Vagina (tissue), 2 donors: Measurements from ENCODE around the gene B4GALT5. TPM values are rescaled to one million over a fixed set of nuclear protein-coding genes. Genes with fewer than 3 reads are reported as not detected.

Experiments
- DNase-seq, 2 donors: peaks; one replicate each; pipeline ENCODE4 v3.0.0-alpha.2; 2017; ENCODE audit errors: extremely low spot score in 2 of 2
- H3K27ac ChIP-seq: fragments of 200-600 bp; sonication (generic); one replicate; pipeline ENCODE4 v1.5.1; 2019
- H3K27me3 ChIP-seq: fragments of 200-600 bp; sonication (generic); one replicate; pipeline ENCODE4 v1.5.1; 2019
- H3K36me3 ChIP-seq, 2 donors: fragments of 200-600 bp; sonication (generic); one replicate each; pipeline ENCODE4 v1.5.1; 2017 to 2019
- H3K4me1 ChIP-seq: fragments of 200-600 bp; sonication (generic); one replicate; pipeline ENCODE4 v1.5.1; 2019
- H3K4me3 ChIP-seq, 2 donors: fragments of 200-600 bp; sonication (generic); 1 replicate in 1 of 2; 2 replicates in 1 of 2; pipeline ENCODE4 v1.5.1; 2016 to 2019
- H3K9me3 ChIP-seq: fragments of 200-600 bp; sonication (generic); one replicate; pipeline ENCODE4 v1.5.1; 2019
- POLR2A ChIP-seq, 2 donors: fragments of 450-650 bp; IDR thresholded peaks; one replicate each; pipeline ENCODE4 v1.6.1; 2017; ENCODE audit warnings: antibody characterized with exemption in 2 of 2, mild to moderate bottlenecking in 2 of 2, moderate library complexity in 2 of 2
- POLR2AphosphoS5 ChIP-seq, 2 donors: sonication (generic); formaldehyde crosslinking; IDR thresholded peaks; one replicate each; pipeline ENCODE4 v1.9.0; 2017; ENCODE audit warnings: antibody characterized with exemption in 2 of 2, mild to moderate bottlenecking in 2 of 2, low read depth in 1 of 2; ENCODE audit not compliant: insufficient read depth in 1 of 2
- intact Hi-C: fragments of 100-400 bp; cut with DNase I; formaldehyde crosslinking; loops from one replicate; pipeline ENCODE4 v1.15.1; 2023
- total RNA-seq: library from RNA; depleted of rRNA; stranded (reverse); fragments of >200 nt; gene quantifications from one replicate; pipeline ENCODE4 v1.2.3, GENCODE V29; 2016
- TF ChIP-seq, protein P1 (sequence below), 3 experiments: fragments of 450-650 bp in 2 of 3; fragments of 200-600 bp in 1 of 3; sonication (generic) in 1 of 3; IDR thresholded peaks; one replicate each; pipeline ENCODE4 v1.5.1; 2017 to 2019; ENCODE audit warnings: antibody characterized with exemption in 3 of 3, mild to moderate bottlenecking in 2 of 3, moderate library complexity in 2 of 3

Gene B4GALT5
- total RNA-seq, 1 donor from 2014 or later: 17.9 TPM

DNA sequence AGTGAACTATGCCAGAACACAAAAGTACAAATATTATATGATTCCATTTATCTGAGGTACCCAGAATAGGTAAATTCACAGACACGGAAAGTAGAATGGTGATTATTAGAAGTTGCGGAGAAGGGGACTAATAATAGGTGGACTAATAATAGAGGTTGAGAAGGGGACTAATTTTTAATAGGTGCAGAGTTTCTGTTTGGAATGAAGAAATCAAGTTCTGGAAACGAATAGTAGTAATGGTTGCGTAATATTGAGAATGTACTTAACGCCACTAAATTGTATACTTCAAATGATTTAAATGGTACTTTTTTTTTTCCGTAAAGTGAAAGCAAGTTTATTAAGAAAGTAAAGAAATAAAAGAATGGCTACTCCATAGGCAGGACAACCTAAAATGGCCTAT is 33.2 kb downstream of the B4GALT5 start:
- no peaks in the 10 kb centered on the region for H3K9me3 ChIP-seq
- peaks cover 70% of the 10 kb centered on the region for H3K4me1 ChIP-seq
- no peak overlapping the region for H3K27ac ChIP-seq
- no peak overlapping the region for H3K4me3 ChIP-seq
- no peaks in the 10 kb centered on the region for H3K27me3 ChIP-seq
- H3K36me3 ChIP-seq: no peaks in the 10 kb centered on the region
- DNase-seq: no peak
- TF ChIP-seq POLR2AphosphoS5 (IDR thresholded peaks at IDR 0.05; ENCODE audit: insufficient read depth in 1 of 2, low read depth in 1 of 2): no peak
- no peak for TF ChIP-seq POLR2A (IDR thresholded peaks at IDR 0.05)
- TF ChIP-seq, protein P1, sequence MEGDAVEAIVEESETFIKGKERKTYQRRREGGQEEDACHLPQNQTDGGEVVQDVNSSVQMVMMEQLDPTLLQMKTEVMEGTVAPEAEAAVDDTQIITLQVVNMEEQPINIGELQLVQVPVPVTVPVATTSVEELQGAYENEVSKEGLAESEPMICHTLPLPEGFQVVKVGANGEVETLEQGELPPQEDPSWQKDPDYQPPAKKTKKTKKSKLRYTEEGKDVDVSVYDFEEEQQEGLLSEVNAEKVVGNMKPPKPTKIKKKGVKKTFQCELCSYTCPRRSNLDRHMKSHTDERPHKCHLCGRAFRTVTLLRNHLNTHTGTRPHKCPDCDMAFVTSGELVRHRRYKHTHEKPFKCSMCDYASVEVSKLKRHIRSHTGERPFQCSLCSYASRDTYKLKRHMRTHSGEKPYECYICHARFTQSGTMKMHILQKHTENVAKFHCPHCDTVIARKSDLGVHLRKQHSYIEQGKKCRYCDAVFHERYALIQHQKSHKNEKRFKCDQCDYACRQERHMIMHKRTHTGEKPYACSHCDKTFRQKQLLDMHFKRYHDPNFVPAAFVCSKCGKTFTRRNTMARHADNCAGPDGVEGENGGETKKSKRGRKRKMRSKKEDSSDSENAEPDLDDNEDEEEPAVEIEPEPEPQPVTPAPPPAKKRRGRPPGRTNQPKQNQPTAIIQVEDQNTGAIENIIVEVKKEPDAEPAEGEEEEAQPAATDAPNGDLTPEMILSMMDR (IDR thresholded peaks at IDR 0.05): no peak
- intact Hi-C loops: no loop called here

DNA sequence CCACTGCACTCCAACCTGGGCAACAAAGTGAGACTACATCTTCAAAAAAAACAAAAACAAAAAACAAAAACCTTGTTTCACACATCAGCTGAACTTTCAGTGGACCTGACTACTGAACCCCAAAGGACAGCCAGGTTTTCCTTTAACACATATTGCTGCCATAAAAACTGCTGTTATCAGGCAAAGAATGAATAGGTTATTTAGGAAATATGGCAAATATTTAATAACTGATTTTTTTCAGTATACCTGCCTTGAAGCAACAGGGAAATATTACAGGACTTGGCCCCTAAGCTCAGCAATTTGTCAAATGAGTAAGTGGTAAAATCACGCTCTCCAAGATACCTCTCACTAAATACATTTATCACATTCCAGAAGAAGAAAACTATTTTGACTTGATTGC is 34.0 kb downstream of the B4GALT5 start:
- Histone ChIP-seq H3K27ac (no peak overlapping the region), H3K9me3 (no peaks in the 10 kb centered on the region), H3K4me1 (peaks cover 70% of the 10 kb centered on the region), H3K27me3 (no peaks in the 10 kb centered on the region), H3K4me3 (no peak overlapping the region), H3K36me3 (no peaks in the 10 kb centered on the region)
- intact Hi-C loops: no loop called here
- DNase-seq: no peak
- no peak for TF ChIP-seq POLR2AphosphoS5 (IDR thresholded peaks at IDR 0.05; ENCODE audit: insufficient read depth in 1 of 2, low read depth in 1 of 2)

DNA sequence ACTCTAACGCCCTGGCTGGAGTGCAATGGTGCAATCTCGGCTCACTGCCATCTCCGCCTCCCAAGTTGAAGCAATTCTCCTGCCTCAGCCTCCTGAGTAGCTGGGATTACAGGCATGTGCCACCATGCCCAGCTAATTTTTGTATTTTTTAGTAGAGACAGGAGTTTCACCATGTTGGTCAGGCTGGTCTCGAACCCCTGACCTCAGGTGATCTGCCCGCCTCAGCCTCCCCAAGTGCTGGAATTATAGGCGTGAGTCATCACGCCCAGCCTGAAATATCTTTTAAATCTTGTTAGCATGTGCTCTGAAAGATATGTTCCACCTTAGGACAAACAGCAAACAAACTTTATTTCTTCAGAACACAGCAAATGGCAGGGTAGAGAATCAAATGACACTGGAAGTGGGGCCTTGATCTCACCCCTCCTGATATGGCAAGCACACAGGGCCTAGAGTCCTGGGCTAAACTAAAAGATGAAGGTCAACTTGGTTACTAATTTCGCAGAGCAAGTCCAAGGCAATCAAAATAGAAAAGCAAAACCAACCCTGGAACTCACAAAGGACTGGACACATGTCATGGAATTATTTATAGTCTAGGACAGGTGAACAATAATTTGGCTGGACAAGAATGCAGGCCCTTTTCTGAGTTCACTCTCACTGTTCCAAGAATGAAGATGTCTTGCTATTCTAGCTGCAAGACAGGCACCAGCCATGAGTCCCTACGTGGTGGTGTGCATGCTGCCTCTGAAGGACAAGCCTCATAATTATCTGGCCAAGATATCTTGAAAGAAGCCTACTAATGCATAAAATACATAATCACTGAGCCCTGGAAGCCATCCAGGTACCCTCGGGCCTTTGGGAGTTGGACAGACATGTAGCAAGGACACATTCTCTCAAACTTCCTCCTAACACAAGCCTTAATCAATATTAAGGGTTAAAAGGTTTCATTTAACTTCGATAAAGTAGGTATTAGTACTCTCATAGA is 35.6 kb downstream of the B4GALT5 start:
- Histone ChIP-seq H3K27me3 (no peaks in the 10 kb centered on the region), H3K27ac (peak overlapping the region; percentile 31), H3K4me3 (no peak overlapping the region), H3K4me1 (peaks cover 78% of the 10 kb centered on the region), H3K36me3 (no peaks in the 10 kb centered on the region), H3K9me3 (no peaks in the 10 kb centered on the region)
- intact Hi-C loops: no loop called here
- no peak for TF ChIP-seq POLR2AphosphoS5 (IDR thresholded peaks at IDR 0.05; ENCODE audit: insufficient read depth in 1 of 2, low read depth in 1 of 2)
- TF ChIP-seq, protein P1 (IDR thresholded peaks at IDR 0.05): no peak
- TF ChIP-seq POLR2A (IDR thresholded peaks at IDR 0.05): no peak
- DNase-seq: no peak

DNA sequence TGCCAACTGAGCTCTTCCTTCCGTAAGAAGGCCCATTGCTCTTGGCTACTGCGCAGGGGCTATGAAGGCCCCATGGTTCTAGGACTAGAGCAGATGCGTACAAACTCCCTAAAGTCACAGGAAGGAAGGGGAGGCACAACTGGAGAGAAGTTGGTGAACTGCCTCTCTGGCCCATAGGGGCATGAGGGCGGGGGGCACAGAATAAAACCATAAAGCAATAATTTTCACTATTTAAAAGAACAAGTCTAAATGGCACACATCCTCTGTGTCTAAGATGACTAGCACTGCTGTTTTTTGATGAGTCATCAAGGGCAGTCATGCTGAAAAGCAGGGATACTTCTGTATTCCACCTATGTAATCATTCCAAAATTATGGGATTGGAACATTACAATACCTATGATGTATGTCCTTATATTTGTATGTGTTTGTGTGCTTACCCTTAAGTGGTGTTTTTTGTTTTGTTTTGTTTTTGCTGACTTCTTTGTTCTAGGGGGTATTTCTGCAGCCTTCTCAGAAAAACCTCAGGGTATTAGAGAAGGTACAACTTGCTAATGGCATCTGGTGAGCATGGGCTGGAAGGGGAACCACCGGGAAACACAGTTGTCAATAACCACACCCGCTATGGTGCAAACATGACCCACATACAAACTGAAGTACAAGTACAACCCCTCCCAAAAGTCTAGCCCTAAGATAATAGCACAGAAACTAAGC is 36.9 kb downstream of the B4GALT5 start:
- peaks cover 85% of the 10 kb centered on the region for H3K4me1 ChIP-seq
- intact Hi-C loops: no loop called here
- TF ChIP-seq, protein P1 (IDR thresholded peaks at IDR 0.05): no peak
- TF ChIP-seq POLR2A (IDR thresholded peaks at IDR 0.05) (no peak), POLR2AphosphoS5 (IDR thresholded peaks at IDR 0.05; ENCODE audit: insufficient read depth in 1 of 2, low read depth in 1 of 2) (no peak)
- no peaks in the 10 kb centered on the region for H3K9me3 ChIP-seq
- no peaks in the 10 kb centered on the region for H3K27me3 ChIP-seq
- H3K36me3 ChIP-seq: no peaks in the 10 kb centered on the region
- no peak overlapping the region for H3K4me3 ChIP-seq
- H3K27ac ChIP-seq: no peak overlapping the region
- no peak for DNase-seq

DNA sequence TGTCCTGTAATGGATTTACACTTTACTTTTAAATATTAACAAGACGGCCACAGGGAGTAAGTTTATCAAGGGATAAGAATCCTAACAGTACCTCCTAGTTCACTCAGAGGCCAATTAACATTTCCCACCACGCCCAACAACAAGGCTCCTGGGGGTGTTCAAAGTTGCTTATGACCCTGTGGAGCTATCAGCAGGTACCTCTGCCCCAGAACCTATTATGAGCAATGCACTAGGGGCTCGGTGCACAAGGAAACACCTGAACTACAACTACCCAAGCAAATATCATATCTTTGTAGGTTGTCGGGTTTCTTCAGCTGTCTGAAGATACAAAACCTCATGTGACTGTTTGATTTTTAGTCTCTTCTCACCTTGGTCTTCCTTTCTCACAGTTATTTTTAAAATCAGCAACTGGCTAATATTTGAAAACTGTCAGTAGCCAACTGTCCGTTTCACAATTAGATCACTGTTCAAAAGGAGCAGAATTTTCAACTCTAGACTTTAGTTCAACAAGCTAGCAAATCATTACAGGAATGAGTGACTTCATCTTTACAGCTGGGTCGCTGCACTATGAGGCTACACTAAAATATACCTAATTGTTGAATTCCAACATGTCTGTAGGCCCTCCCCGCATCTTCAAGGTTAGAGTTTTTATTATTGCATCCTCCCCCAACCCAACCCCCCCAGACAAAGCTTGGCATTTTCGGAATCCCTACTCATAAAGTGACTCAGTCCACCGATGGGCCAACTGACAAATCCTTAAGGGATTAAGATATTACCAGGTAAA is 38.1 kb downstream of the B4GALT5 start:
- Histone ChIP-seq H3K9me3 (no peaks in the 10 kb centered on the region), H3K4me1 (peaks cover 84% of the 10 kb centered on the region), H3K27ac (no peak overlapping the region), H3K27me3 (no peaks in the 10 kb centered on the region), H3K4me3 (no peak overlapping the region), H3K36me3 (no peaks in the 10 kb centered on the region)
- TF ChIP-seq POLR2AphosphoS5 (IDR thresholded peaks at IDR 0.05; ENCODE audit: insufficient read depth in 1 of 2, low read depth in 1 of 2) (no peak), POLR2A (IDR thresholded peaks at IDR 0.05) (no peak)
- TF ChIP-seq, protein P1 (IDR thresholded peaks at IDR 0.05): no peak
- intact Hi-C loops: no loop called here
- DNase-seq: no peak
